Mucosa of stomach (tissue), 1 donor: ENCODE results near the gene PARD3.
"Not testable (repeated sequence)": the region's sequence is repeated elsewhere in the genome, so short reads cannot be mapped to it uniquely, and the experiment has no call there.

Source experiments
- H3K27me3 ChIP-seq: one replicate; pipeline ENCODE4 v1.7.0; 2013; ENCODE audit warnings: mild to moderate bottlenecking, low read length; ENCODE audit not compliant: control insufficient read depth, insufficient read depth
- H3K36me3 ChIP-seq: one replicate; pipeline ENCODE4 v1.7.0; 2013; ENCODE audit warnings: low read length; ENCODE audit not compliant: control insufficient read depth, insufficient read depth
- H3K4me1 ChIP-seq: one replicate; pipeline ENCODE4 v1.7.0; 2013; ENCODE audit warnings: mild to moderate bottlenecking, low read length; ENCODE audit not compliant: control insufficient read depth, insufficient read depth
- H3K4me3 ChIP-seq: one replicate; pipeline ENCODE4 v1.7.0; 2013; ENCODE audit warnings: low read length
- H3K9ac ChIP-seq: one replicate; pipeline ENCODE4 v1.7.0; 2013; ENCODE audit warnings: mild to moderate bottlenecking, low read length, moderate library complexity
- H3K9me3 ChIP-seq: one replicate; pipeline ENCODE4 v1.7.0; 2013; ENCODE audit warnings: mild to moderate bottlenecking, low read length, moderate library complexity; ENCODE audit not compliant: control insufficient read depth
- donor health status: Pancreatic carcinoma.

Gene PARD3

DNA sequence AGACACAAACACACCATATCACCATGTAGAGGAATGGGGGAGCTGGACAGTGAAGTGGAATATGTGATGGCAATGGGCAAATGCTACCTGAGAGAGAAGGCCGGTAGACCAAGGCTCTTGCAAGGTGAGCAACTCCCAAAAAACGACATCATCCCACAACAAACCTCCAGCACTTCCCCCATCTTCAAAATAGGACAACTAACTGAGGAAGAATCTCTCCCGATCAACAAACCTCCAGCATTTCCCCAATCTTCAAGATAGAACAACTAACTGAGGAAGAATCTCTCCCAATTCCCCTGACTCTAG is 387.2 kb downstream of the PARD3 start:
- Histone ChIP-seq H3K9me3 (no peaks in the 10 kb centered on the region), H3K4me3 (no peak overlapping the region), H3K4me1 (no peaks in the 10 kb centered on the region), H3K36me3 (no peaks in the 10 kb centered on the region), H3K27me3 (no peaks in the 10 kb centered on the region), H3K9ac (no peak overlapping the region)

DNA sequence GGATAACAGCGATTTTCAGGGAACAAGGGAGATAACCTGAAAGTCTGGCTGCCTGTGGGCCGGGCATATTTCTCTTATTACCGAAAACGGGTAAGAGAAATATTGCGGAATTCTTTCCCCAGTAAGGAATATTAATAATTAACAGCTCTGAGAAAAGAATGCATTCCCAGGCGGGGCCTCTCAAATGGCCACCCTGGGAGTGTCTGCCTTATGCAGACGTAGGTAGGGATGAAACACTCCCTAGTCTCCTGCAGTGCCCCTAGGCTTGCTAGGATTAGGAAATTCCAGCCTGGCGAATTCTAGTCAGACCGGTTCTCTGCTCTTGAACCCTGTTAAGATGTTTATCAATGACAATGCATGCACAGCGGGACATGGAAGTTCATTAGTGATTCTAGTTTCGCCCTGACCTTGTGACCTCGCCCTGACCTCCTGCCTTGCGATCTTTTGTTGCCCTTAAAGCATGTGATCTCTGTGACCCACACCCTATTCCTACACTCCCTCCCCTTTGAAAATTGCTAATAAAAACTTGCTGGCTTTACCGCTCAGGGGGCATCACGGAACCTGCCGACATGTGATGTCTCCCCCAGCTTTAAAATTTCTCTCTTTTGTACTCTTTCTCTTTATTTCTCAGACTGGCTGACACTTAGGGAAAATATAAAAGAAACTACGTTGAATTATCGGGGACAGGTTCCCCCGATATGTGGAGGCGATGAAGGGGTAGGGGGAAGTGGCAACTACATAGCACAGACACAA is 387.8 kb downstream of the PARD3 start:
- not testable (repeated sequence) for H3K4me1 ChIP-seq, H3K9ac ChIP-seq, H3K9me3 ChIP-seq, H3K36me3 ChIP-seq, H3K4me3 ChIP-seq, H3K27me3 ChIP-seq

DNA sequence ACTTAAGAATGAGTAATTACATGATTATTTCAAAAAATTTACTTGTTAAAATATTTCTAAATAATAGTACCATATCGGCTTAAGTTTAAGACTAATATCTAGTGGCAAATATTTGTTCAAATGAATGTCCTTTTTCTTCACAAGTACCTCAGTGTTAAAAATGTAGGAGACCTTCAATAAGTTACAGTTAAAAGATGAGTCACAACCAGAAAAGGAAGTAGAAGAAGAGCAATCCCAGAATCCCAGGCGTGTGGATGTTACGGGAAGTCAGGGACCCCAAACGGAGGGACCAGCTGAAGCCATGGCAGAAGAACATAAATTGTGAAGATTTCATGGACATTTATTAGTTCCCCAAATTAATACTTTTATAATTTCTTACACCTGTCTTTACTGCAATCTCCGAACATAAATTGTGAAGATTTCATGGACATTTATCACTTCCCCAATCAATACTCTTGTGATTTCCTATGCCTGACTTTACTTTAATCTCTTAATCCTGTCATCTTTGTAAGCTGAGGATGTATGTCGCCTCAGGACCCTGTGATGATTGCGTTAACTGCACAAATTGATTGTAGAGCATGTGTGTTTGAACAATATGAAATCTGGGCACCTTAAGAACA is 388.4 kb downstream of the PARD3 start:
- H3K9me3 ChIP-seq, H3K36me3 ChIP-seq, H3K9ac ChIP-seq, H3K27me3 ChIP-seq, H3K4me1 ChIP-seq, H3K4me3 ChIP-seq: not testable (repeated sequence)

DNA sequence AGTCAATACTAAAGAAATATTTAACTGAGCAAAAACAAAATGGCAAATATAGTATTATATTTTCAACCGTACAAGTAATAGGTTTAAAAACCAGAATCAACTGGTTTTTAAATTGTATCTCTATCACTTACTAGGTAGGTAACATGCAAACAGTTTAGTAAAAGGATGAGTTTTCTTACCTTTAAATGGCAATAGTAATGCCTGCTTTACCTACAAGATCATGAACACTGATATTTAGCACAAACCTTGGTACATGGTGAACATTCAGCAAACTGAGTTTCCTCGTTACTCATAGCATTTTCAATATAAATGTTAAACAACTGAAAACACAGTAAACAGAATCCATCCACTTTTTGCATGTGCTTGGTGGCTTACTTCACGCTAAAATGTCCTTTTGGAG is 389.1 kb downstream of the PARD3 start:
- Histone ChIP-seq H3K27me3 (no peaks in the 10 kb centered on the region), H3K4me3 (no peak overlapping the region), H3K9ac (no peak overlapping the region), H3K36me3 (no peaks in the 10 kb centered on the region), H3K4me1 (no peaks in the 10 kb centered on the region), H3K9me3 (no peaks in the 10 kb centered on the region)

DNA sequence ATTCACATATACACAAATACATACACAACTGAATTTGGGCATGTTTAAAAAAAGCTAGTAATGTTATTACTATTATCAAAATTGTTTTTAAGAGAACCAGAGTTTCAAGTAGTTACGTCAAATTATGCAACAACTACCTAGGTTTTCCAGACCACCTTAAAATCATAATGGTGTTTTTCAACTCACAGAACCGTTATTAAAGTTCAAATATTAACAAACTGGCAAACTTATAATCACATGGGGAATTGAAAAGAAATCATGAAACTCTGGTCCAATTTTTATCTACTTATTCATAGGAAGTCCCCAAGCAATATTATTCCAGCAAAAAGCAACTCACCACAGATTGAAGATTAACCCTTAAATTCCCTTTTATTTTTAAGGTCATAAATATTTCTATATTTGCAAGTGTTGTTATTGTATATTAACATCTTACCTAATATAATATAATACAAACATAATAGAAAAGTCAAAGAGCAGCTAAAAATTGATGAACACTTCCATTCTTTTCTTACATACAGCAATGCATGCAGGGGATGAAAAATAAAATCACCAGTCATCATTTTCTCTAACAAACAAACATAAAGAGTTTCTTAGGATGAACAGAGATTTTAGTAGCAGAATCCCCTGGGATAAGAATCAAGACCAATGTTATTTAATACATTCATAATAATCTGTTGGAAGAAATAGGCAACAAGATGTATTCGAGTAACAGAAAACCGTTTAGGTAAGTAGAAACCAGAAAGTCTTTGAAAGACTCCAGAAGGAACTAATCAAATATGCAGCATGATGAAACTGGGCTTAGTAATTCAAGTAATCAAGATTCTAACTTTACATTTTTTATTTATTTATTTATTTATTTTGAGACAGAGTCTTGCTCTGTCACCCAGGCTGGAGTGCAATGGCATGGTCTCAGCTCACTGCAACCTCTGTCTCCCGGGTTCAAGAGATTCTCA is 391.1 kb downstream of the PARD3 start:
- Histone ChIP-seq H3K9me3 (no peaks in the 10 kb centered on the region), H3K36me3 (no peaks in the 10 kb centered on the region), H3K4me3 (no peak overlapping the region), H3K9ac (no peak overlapping the region), H3K27me3 (no peaks in the 10 kb centered on the region), H3K4me1 (no peaks in the 10 kb centered on the region)

DNA sequence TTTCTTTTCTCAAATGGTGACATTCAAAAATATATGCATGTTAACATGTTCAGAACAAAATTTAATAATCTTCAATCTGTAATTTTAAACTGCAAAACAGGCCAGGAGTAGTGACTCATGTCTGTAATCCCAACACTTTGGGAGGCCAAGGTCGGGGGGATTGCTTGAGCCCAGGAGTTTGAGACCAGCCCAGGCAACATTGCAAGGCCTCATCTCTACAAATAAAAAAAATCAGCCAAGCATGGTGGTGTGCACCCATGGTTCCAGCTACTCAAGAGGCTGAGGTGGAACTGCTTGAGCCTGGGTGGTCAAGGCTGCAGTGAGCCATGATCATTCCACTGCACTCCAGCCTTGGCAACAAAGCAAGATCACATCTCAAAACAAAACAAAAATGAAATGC is 394.3 kb downstream of the PARD3 start:
- Histone ChIP-seq H3K9ac (no peak overlapping the region), H3K36me3 (no peaks in the 10 kb centered on the region), H3K9me3 (no peaks in the 10 kb centered on the region), H3K4me1 (no peaks in the 10 kb centered on the region), H3K27me3 (no peaks in the 10 kb centered on the region), H3K4me3 (no peak overlapping the region)

DNA sequence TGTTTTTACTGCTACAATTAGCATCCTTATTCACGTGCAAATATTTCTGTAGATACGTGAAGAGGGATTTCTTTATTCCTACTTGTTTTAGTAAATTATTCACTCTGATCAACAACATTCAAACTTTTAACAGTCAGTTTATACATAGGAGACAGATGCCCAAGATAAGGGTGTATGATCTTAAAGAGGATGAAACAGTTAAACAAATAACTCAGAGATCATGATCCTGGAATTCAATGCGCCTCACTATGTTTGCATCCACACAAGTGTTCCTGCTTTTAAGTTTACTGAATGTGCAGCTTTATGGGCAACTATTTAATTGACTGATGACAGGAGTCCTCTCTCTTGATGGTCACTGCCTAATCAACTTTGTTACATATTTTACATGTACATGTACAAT is 394.8 kb downstream of the PARD3 start:
- Histone ChIP-seq H3K27me3 (no peaks in the 10 kb centered on the region), H3K9ac (no peak overlapping the region), H3K4me1 (no peaks in the 10 kb centered on the region), H3K9me3 (no peaks in the 10 kb centered on the region), H3K36me3 (no peaks in the 10 kb centered on the region), H3K4me3 (no peak overlapping the region)

DNA sequence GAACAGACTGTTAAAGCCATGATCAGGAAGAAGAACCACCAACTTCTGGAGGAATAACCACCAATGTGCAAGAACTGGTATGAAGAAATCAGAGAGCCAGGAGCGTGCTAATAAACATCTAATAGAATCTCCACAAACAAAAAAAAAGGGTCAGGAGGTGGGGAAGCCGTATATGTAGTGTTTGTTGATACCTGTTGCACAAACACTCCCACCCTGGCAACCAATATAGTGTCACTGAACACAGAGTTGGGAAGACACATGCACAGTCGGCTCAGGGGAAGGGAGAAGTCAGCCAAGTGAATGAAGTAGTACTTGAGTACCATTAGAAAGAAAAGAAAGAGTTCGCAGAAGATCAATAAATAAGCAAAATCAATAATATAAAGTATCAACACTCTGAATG is 400.1 kb downstream of the PARD3 start:
- no peaks in the 10 kb centered on the region for H3K27me3 ChIP-seq
- H3K36me3 ChIP-seq = no peaks in the 10 kb centered on the region
- no peaks in the 10 kb centered on the region for H3K4me1 ChIP-seq
- H3K4me3 ChIP-seq = no peak overlapping the region
- H3K9me3 ChIP-seq = no peaks in the 10 kb centered on the region
- no peak overlapping the region for H3K9ac ChIP-seq

DNA sequence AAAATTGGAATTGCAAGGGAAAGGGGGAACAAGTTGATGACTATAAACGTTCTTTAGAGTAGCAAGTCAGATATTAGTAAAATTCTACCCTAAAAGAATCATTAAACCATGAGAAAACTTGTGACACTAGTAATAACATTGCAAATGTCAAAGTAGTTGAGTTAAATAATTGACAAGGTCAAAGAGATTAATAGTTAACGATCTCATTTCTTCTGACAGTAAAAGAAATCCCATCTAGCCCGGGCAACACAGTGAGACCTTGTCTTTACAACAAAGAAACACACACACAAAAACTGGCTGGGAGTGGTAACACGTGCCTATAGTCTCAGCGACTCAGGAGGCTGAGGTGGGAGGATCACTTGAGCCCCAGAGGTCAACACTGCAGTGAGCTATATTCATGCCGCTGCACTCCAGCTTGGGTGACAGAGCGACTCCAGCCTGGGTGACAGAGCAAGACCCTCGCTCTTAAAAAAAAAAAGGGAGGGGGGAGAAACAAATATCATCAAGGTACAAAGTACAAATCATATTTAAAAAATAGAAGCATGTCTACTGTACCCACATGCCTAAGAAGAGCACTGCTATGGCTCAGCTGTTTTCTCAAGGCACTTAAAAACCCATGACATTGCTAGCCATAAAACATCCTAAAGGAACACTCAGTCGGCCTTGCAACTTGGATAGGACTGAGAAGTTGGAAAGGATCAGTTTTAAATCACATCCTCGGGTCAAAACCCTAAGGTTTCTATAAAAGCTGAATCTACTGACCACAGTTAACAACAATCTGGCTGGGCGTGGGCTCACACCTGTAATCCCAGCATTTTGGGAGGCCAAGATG is 401.1 kb downstream of the PARD3 start:
- no peaks in the 10 kb centered on the region for H3K36me3 ChIP-seq
- no peaks in the 10 kb centered on the region for H3K27me3 ChIP-seq
- H3K4me3 ChIP-seq = no peak overlapping the region
- no peaks in the 10 kb centered on the region for H3K4me1 ChIP-seq
- H3K9me3 ChIP-seq = no peaks in the 10 kb centered on the region
- no peak overlapping the region for H3K9ac ChIP-seq

DNA sequence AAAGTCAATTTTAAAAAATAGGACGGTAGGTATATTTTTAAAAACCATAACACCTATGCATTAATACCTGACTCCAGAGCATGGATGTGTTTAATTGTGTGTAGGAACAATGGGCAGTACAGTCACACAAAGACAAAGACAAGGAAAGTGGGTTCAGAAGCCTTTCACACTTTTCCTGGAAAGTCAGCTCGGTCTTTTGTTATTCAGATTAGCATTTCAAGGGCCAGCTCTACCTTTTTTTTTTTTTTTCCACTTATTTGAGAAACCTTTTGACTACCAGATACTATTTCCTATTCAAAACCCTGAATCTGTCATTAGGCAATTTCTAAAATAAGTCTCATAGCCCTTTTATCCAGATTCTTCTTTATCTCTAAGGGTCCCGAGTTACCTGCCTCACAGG is 401.9 kb downstream of the PARD3 start:
- Histone ChIP-seq H3K4me3 (no peak overlapping the region), H3K9ac (no peak overlapping the region), H3K27me3 (no peaks in the 10 kb centered on the region), H3K36me3 (no peaks in the 10 kb centered on the region), H3K9me3 (no peaks in the 10 kb centered on the region), H3K4me1 (no peaks in the 10 kb centered on the region)

DNA sequence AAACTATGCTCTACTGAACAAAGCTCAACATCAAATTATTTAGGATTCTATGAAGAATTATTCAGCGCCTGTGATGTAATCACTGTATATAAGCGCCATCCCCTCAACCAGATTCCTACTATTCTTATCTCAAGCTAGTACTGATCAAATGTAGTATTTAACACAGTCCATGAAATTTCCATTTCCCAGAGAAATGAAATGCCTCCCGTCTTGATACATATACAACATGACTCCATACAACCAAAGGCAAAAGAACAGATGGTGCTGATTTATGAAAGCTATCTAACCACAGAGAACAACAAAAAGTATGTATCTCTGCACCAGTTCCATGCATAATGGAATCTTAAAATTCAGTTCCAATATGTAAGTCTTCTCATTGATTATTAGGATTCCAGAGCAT is 406.1 kb downstream of the PARD3 start:
- Histone ChIP-seq H3K27me3 (no peaks in the 10 kb centered on the region), H3K9me3 (no peaks in the 10 kb centered on the region), H3K36me3 (no peaks in the 10 kb centered on the region), H3K4me3 (no peak overlapping the region), H3K9ac (no peak overlapping the region), H3K4me1 (no peaks in the 10 kb centered on the region)
